Hepatocyte (in vitro differentiated cells): ENCODE data around the gene PDE8B.

Experiments
- EZH2 ChIP-seq: fragments of 200-600 bp; sonication (generic); IDR thresholded peaks from 2 replicates; pipeline ENCODE4 v1.6.1; 2016; ENCODE audit warnings: antibody characterized with exemption, mild to moderate bottlenecking, borderline replicate concordance
- TF ChIP-seq, protein P1 (sequence below): fragments of 200-600 bp; sonication (generic); IDR thresholded peaks from 2 replicates; pipeline ENCODE4 v1.5.1; 2016; ENCODE audit warnings: antibody characterized with exemption, mild to moderate bottlenecking; ENCODE audit not compliant: poor library complexity

- TF ChIP-seq EZH2: no peak
- TF ChIP-seq, protein P1, sequence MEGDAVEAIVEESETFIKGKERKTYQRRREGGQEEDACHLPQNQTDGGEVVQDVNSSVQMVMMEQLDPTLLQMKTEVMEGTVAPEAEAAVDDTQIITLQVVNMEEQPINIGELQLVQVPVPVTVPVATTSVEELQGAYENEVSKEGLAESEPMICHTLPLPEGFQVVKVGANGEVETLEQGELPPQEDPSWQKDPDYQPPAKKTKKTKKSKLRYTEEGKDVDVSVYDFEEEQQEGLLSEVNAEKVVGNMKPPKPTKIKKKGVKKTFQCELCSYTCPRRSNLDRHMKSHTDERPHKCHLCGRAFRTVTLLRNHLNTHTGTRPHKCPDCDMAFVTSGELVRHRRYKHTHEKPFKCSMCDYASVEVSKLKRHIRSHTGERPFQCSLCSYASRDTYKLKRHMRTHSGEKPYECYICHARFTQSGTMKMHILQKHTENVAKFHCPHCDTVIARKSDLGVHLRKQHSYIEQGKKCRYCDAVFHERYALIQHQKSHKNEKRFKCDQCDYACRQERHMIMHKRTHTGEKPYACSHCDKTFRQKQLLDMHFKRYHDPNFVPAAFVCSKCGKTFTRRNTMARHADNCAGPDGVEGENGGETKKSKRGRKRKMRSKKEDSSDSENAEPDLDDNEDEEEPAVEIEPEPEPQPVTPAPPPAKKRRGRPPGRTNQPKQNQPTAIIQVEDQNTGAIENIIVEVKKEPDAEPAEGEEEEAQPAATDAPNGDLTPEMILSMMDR: no peak
These were observed 37.7 kb upstream of the PDE8B start for GRCh38 chr5:77172713-77173328.
